Osteocyte (in vitro differentiated cells): ENCODE results near the gene FNDC11. TPM values are rescaled to one million over a fixed set of nuclear protein-coding genes. Genes with fewer than 3 reads are reported as not detected.
"Not testable (repeated sequence)": the region's sequence is repeated elsewhere in the genome, so short reads cannot be mapped to it uniquely, and the experiment has no call there.

ENCODE experiments used
- DNase-seq: peaks from one replicate; pipeline ENCODE4 v3.0.0; 2021; ENCODE audit warnings: mixed read lengths; ENCODE audit not compliant: unreplicated experiment; ENCODE audit errors: extremely low spot score
- H3K27ac Mint-ChIP-seq: one replicate; pipeline ENCODE4 v1.8.0; 2021; ENCODE audit warnings: mild to moderate bottlenecking, mixed read lengths; ENCODE audit not compliant: unreplicated experiment
- H3K27me3 Mint-ChIP-seq: one replicate; pipeline ENCODE4 v1.8.0; 2021; ENCODE audit warnings: mixed read lengths; ENCODE audit not compliant: unreplicated experiment
- H3K36me3 Mint-ChIP-seq: one replicate; pipeline ENCODE4 v1.8.0; 2021; ENCODE audit warnings: mixed read lengths; ENCODE audit not compliant: unreplicated experiment
- H3K4me1 Mint-ChIP-seq: one replicate; pipeline ENCODE4 v1.8.0; 2021; ENCODE audit warnings: mixed read lengths; ENCODE audit not compliant: unreplicated experiment
- H3K4me3 Mint-ChIP-seq: one replicate; pipeline ENCODE4 v1.8.0; 2021; ENCODE audit warnings: mild to moderate bottlenecking, moderate library complexity, mixed read lengths; ENCODE audit not compliant: unreplicated experiment
- H3K9me3 Mint-ChIP-seq: one replicate; pipeline ENCODE4 v1.8.0; 2021; ENCODE audit warnings: mixed read lengths; ENCODE audit not compliant: unreplicated experiment
- total RNA-seq: library from RNA; stranded (reverse); gene quantifications from 2 replicates; pipeline ENCODE4 v1.2.1, GENCODE V29; 2021
- TF ChIP-seq, protein P1 (sequence below): fragments of 200-600 bp; sonication (generic); IDR thresholded peaks from 2 replicates; pipeline ENCODE4 v1.5.0; 2021; ENCODE audit warnings: antibody characterized with exemption, mild to moderate bottlenecking, moderate library complexity

FNDC11 gene
- total RNA-seq, 1 donor from 2014 or later = 0.13 TPM

DNA sequence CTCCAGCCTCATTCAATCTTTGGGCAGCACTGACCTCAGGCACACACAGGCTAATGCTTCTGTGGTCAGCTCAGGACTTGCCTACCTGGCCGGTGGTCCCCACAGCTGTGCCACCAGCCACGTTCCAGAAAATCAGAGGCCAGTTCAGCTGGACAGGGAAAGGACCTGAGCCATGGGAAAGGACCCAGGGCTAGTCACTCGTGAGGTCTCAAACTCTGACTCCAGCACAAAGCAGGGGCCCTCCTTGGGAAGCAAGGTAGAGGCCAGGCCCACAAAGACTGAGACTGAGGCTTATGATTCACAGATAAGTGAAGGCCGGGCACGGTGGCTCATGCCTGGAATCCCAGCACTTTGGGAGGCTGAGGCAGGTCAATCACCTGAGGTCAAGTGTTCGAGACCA, 42.5 kb downstream of the FNDC11 start:
- H3K9me3 Mint-ChIP-seq = no peaks in the 10 kb centered on the region
- H3K27me3 Mint-ChIP-seq = no peaks in the 10 kb centered on the region
- no peak overlapping the region for H3K4me3 Mint-ChIP-seq
- TF ChIP-seq, protein P1, sequence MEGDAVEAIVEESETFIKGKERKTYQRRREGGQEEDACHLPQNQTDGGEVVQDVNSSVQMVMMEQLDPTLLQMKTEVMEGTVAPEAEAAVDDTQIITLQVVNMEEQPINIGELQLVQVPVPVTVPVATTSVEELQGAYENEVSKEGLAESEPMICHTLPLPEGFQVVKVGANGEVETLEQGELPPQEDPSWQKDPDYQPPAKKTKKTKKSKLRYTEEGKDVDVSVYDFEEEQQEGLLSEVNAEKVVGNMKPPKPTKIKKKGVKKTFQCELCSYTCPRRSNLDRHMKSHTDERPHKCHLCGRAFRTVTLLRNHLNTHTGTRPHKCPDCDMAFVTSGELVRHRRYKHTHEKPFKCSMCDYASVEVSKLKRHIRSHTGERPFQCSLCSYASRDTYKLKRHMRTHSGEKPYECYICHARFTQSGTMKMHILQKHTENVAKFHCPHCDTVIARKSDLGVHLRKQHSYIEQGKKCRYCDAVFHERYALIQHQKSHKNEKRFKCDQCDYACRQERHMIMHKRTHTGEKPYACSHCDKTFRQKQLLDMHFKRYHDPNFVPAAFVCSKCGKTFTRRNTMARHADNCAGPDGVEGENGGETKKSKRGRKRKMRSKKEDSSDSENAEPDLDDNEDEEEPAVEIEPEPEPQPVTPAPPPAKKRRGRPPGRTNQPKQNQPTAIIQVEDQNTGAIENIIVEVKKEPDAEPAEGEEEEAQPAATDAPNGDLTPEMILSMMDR = no peak
- DNase-seq = no peak
- no peaks in the 10 kb centered on the region for H3K4me1 Mint-ChIP-seq
- H3K36me3 Mint-ChIP-seq = peaks cover 16% of the 10 kb centered on the region
- H3K27ac Mint-ChIP-seq = no peak overlapping the region

DNA sequence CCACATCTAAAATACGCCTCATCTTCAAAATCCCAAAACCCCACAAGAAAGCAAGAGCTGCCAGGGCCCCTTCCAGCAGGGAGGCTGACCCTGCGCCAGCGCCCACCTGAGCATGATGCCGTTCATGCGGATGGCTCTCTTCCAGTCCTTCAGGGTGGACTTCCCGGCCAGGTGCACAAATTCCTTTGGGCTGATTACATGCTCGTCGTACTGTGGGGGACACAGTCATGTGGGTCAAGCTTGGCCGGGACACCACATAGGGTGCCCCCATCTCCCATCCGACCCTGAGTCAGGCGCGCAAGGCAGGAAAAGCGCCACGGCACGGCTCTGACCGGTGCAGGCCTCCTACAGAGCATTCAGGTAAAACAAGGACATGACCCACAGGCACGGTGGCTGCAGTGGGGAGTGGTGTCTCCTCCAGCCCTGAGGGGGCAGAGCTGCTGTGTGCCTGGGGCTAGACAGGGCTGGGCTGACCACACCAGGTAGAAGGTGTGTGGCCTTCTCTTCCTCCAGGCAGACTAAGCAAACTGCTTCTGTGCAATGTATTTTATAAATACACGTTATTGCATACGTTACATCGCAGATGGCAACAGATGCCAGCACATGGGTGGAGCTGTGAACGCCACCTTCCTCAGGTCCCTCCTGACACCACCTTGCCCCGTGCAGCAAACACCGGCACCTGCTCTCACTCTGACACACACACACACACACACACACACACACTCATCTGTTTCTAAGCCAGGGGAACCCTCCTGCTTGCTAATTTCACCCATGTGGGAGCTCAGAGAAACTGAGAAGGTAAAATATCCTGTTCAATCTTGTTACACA, 43.9 kb downstream of the FNDC11 start:
- H3K9me3 Mint-ChIP-seq = no peaks in the 10 kb centered on the region
- H3K27me3 Mint-ChIP-seq = no peaks in the 10 kb centered on the region
- DNase-seq = no peak
- TF ChIP-seq, protein P1 = no peak
- no peak overlapping the region for H3K4me3 Mint-ChIP-seq
- H3K27ac Mint-ChIP-seq = no peak overlapping the region
- no peaks in the 10 kb centered on the region for H3K4me1 Mint-ChIP-seq
- H3K36me3 Mint-ChIP-seq = peaks cover 23% of the 10 kb centered on the region

DNA sequence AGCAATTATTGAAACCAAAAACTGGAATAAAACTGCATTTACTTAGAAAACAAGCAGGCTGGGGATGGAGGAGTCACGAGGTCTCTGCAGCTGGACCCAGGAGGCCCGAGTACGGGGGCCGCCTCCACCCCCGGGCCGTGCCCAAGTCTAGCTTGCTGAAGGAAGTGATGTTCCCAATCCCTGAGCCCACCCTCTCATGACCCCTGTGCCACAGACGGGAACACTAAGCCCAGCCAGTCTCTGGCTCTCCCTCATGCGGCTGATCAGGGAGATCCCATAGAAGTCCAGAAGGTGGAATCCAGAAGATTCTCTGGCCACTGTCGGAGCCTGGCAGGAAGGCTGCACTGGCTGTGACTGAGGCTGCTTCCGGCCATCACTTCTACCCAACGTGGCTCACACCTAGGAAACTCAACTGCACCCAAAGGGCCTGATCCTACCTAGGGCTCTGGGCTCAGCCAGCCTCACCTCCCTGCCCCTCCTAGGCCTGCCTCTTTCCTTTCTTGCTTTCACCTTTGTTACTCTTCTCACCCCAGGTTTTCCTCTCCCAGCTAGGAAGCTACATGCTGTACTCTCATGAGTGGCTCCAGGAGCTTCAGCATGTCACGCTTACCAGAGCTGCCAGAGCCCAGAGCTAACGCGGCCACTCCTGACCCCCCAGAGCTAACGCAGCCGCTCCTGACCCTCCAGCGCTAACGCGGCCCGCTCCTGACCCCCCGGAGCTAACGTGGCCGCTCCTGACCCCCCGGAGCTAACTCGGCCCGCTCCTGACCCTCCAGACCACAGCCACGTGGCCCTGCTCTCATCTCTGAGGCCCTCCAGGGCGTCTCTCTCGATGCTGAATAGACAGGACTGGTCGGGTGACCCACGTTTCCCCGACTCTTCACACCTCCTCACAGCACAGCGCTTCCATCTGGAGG, 44.8 kb downstream of the FNDC11 start:
- DNase-seq = no peak
- no peak overlapping the region for H3K4me3 Mint-ChIP-seq
- H3K9me3 Mint-ChIP-seq = no peaks in the 10 kb centered on the region
- H3K27ac Mint-ChIP-seq = no peak overlapping the region
- TF ChIP-seq, protein P1 = no peak
- no peaks in the 10 kb centered on the region for H3K4me1 Mint-ChIP-seq
- peaks cover 21% of the 10 kb centered on the region for H3K36me3 Mint-ChIP-seq
- no peaks in the 10 kb centered on the region for H3K27me3 Mint-ChIP-seq

DNA sequence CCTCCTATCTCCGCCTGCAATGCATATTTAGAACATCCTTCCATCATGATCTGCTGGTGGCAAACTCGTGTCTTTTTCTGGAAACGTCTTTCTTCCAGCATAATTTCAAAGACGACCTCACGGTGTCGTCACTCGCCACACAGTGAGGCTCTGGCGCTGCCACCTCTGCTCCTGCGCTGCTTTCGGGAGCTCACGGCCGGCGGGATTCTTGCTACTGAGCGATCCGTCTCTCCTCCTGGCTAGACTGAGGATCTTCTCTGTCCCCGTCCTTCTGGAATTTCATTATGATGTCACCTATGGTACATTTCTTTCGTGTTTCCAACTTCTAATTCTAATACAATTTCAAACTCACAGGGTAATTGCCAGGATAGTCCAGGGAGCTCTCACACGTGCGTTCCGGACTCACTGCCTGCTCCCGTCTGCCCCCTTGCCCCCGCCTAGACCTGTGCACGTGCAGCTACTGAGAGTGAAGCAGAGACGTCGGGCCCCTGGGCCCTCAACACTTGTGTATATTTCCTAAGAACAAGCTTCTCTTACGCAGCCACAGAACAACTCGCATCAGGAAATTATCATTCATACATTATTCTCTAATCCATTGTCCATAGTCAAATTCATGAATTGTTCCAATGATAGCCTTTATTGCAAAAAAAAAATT, 45.6 kb downstream of the FNDC11 start:
- Mint-ChIP-seq H3K27ac (no peak overlapping the region), H3K27me3 (no peaks in the 10 kb centered on the region)
- DNase-seq = no peak

DNA sequence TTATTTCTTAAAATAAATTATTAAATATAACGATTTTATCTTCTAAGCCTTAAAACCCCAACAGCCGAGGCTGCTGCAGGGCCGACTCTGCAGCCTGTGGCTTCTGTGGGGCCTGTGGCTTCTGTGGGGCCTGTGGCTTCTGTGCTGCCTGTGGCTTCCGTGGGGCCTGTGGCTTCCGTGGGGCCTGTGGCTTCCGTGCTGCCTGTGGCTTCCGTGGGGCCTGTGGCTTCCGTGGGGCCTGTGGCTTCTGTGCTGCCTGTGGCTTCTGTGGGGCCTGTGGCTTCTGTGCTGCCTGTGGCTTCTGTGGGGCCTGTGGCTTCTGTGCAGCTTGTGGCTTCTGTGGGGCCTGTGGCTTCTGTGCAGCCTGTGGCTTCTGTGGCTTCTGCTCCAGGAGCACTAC, 47.7 kb downstream of the FNDC11 start:
- H3K9me3 Mint-ChIP-seq, H3K27me3 Mint-ChIP-seq, H3K4me3 Mint-ChIP-seq, H3K27ac Mint-ChIP-seq, DNase-seq, H3K4me1 Mint-ChIP-seq: not testable (repeated sequence)
- peaks cover 17% of the 10 kb centered on the region for H3K36me3 Mint-ChIP-seq

More for the DNA sequence above, 45.6 kb downstream of the FNDC11 start:
- H3K36me3 Mint-ChIP-seq = peaks cover 21% of the 10 kb centered on the region
- H3K4me1 Mint-ChIP-seq = no peaks in the 10 kb centered on the region
- no peaks in the 10 kb centered on the region for H3K9me3 Mint-ChIP-seq
- H3K4me3 Mint-ChIP-seq = no peak overlapping the region
- TF ChIP-seq, protein P1 = no peak
